HG02798 (cell line): ENCODE measurements around the gene FERMT3.
"Not testable (repeated sequence)": the region's sequence is repeated elsewhere in the genome, so short reads cannot be mapped to it uniquely, and the experiment has no call there.

Experiments used
- ATAC-seq: cut with Tn5 transposase; IDR thresholded peaks from one replicate; pipeline ENCODE4 v1.9.1; 2021; ENCODE audit warnings: mild to moderate bottlenecking; ENCODE audit not compliant: unreplicated experiment, poor library complexity

FERMT3 gene

DNA sequence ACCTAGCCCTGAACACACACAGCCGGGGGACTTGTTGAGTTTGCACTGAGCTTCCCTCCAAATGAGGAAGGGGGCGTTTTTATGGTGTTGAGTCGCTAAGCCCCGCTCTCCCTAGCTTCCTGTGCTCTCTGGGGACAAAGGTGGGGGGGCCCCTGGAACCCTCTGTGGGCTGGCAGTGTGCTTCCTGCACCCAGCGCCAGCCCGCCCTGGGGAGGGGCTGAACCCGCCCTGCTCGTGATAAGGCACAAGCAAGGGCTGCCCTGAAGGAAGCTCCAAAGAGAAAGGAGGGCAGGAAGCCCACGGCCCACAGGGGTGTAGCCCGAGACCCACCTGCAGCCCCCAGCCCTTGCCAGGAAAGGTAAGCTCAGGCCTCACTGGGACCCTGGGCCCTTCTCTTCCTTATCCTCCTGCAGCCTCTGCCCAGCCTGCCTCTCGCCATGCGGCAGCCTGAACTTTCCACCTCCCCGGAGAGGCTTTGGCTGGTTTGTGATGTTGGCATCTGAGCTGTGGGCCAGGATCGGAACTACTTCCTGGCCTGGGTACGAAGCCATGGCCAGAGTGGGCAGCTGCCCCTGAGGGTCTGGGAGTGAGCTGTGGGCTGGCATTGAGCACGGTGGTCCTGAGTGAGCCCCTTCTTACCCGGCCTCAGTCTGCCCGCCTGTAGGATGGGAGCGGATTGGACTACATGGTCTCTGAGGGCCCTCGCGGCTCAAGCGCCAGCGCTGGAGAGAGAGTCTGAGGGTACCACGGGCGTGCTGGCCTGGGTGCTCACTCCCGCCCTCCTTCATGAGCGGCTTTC, at the start of gene FERMT3:
TSS of gene FERMT3 (plus strand) at position 265 of the 799 bp plus-strand sequence. CDS start 644 bp downstream, outside the sequence.
- ATAC-seq = peak; percentile 5

DNA sequence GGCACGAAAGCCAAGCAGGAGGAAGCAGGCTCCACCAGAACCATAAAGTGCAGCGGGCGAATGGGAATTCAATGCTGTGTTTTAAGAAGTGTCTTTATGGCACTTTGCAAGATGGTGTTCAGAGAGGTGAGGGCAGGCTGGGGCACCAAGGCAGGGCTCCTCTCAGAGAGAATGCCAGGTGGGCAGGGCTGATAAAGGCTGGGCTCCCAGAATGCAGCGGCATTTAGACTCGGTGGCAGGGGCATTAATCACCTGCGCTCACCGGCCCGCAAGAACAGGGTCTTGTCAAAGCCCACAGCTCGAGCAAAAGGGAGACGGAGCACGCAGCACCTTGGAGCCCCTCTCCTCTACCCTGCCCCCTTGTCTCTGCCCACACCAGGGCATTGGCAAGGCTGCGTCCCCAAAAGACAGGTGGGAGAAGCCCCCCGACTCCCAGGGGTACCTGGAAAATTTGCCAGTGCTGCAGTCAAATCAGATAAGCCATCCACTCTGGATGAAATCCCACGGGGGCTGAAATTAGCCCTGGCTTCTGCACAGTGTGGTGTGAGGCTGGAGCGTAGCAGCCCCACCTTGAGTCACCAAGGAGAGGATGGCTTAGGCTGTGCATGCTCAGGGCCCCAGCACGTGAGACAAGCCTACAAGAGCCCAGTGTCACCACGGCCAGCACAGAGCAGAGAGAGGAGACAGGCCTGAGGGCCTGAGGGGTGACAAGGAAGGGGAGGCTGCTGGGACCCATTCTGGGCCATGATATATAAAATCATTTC, 48.7 kb upstream of the FERMT3 start:
- ATAC-seq = no peak

DNA sequence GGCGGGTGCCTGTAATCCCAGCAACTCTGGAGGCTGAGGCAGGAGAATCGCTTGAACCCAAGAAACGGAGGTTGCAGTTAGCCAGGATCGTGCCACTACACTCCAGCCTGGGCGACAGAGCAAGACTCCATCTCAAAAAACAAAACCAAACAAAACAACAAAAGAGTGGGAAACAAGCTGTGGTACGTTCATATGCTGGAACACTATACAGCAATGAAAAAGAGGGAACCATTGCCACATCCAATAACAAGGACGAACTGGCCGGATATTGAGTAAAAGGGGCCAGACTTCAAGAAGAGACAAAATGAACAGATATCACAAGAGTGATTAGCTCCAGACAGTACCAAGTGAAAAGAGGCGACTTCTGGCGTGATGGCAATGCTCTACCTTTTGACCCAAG, 45.5 kb upstream of the FERMT3 start:
- ATAC-seq = no peak

DNA sequence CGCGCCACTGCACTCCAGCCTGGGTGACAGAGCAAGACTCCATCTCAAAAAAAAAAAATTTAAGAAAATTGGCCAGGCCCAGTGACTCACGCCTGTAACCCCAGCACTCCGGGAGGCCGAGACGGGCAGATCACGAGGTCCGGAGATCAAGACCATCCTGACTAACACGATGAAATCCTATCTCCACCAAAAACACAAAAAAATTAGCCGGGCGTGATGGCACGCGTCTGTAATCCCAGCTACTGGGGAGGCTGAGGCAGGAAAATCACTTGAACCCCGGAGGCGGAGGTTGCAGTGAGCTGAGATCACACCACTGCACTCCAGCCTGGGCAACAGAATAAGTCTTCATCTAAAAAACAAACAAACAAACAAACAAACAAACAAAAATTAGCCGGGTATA, 43.8 kb upstream of the FERMT3 start:
- not testable (repeated sequence) for ATAC-seq

DNA sequence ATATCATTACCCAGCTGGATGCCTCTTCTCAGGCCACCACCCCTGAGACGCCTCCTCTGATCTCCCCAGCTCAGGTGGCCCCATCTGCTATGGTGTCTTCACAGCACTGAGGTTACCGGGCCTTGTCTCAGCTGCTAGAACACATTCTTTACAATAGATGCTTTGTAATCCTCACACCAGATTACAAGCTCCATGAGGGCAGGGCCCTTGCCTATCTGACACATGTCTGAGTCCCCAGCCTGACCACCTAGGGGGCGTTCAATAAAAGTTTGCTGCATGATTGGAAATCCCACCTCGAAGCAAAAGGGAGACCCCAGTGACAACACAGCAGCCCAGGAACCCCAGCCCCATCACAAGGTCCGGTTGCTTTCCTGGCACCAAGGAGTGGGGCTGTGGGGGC, 42.6 kb upstream of the FERMT3 start:
- ATAC-seq = no peak

DNA sequence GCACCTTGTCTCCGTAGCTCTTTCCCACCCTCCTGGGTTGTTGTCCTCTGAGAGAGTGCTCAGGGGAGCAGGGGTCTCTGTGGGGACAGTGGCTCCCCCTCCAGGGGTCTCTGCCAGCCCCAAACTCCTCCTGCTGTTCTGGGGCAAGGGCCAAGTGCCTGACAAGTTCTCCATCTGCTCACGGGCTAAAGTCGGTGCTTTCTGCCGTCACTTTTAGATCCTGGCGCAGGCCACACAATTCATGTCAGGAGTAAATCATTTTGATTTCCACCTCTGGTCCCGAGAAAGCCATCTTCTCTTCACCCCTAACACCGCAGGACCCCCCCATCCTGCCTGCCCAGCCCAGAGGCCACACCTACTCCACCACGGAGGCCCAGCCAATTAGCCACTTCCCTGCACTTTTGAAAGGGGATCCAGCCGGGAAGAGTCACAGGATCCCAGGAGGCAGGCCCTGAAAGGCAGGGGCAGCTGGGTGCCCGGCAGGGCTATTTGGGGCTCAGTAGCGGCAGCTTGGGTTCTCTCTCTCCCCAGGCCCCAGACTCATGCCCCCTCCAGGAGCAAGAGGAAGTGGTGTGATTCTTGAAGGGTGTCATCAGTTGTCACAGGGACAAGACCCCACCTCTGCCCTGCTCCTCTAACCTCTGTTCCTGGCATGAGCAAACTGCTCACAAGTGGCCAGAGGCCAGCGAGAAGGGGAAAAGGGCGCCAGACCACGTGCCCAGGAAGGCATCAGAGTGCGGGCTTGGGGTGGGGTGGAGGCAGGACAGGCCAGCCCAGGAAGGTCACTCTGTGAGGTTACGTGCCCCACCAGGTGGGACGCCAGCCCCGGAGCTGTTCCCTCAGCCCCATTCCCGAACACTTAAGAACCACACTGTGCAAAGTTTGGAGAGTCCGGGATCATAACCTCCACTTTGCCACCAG, 41.9 kb upstream of the FERMT3 start:
- no peak for ATAC-seq

DNA sequence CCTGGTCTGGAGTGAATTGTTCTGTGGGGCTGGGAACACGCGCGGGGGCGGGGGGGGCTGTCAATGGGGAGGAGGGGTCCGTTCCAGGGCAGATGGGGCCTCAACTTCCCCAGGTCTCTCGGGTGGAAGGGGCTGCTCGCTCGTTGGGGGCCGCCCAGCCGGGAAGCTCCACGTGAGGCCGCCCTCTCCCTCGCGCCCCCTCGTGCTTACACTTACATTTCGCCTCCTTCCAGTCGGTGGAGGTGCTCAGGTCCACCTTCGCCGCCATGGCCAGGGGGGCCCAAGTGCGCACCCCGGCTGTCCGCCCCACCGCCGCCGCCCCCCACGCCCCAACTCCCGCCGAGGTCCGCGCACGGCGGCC, 41.1 kb upstream of the FERMT3 start:
- no peak for ATAC-seq

DNA sequence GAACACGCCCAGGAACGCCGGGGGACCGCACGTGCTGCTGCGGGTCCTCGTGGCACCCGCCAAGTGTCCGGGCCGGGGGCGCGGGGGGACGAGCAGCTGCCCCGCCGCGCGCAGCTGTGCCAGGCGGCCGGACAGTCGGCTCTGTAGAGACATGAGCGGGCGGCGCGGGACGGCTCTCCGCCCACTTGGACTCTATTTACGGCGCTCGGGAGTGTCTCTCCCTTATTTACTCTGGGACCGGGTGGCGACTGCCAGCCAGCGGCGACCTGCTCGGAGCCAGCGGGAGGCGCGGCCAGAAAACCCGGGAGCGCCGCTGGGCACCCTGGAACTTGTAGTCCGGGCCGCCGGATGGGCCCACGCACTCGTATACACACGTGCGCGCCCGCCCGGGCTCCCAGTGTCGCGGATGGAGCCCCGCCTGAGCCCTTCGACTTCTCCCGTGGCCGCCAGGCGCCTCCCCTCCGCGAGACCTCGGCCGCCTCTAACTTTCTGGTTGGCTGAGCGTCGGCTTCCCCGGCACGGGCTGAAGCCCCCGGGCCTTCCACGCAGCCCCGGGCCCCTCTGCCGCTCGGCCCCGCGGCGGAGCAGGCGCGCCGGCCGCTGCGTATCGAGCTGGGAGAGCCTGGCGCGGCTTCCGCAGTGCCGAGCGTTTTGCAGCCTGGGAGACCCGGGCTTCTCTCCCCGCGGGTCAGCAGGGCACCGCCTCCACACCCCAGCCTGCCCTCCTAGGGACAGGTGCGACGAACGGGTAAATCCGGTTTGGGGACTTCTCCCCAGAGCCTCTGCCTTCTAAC, 40.5 kb upstream of the FERMT3 start, which contains the start of gene MACROD1:
TSS of gene MACROD1 (minus strand) at position 272 of the 794 bp plus-strand sequence. CDS start at position 153, 119 bp downstream.
- peak; percentile 83 for ATAC-seq

DNA sequence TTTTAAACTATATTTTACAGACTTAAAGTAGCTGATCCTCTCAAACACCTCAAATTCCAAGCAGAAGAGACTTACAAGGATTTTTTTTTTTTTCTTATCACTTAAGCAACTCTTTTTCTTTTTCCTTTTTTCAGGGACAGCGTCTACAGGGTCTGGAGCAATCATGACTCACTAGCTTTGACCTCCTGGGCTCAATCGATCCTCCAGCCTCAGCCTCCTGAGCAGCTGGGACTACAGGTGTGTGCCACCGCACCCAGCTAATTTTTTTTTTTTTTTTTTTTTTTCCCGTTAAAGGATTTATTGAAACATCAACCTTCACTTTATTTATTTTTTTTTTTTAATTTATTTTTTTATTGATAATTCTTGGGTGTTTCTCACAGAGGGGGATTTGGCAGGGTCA, 36.1 kb upstream of the FERMT3 start:
- ATAC-seq = no peak

DNA sequence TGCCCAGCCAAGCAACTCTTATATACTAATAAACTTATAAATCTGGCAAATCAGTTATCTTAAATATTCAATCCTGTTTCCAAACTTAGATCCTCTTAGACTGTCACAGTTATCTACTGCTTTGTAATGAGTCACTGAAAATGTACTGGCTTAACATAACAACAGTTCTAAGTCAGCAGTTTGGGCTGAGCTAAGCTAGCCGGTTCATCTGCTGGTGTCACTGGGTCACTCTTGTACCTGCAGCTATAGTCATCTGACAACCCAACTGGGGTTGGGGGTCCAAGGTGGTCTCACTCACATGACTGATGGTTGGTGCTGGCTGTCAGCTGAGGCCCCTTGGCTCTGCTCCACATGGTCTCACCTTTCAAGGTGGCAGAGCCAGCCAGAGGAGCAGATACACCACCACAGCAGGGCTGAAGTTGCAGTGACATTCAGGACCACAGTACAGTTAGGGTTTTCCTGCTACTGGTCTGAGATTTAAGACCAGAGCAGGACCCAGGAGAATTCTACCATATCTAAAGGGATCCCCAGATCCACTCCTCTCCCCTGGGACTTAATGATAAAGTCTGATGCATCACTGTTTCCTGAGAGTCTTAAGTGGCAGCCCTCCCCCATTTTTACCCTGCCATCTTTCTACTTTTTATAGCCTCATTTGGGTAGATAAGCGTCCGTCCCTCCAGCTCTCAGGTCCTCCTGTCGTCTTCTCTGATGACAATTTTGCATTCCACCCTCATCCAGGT, 32.7 kb upstream of the FERMT3 start:
- ATAC-seq = no peak

DNA sequence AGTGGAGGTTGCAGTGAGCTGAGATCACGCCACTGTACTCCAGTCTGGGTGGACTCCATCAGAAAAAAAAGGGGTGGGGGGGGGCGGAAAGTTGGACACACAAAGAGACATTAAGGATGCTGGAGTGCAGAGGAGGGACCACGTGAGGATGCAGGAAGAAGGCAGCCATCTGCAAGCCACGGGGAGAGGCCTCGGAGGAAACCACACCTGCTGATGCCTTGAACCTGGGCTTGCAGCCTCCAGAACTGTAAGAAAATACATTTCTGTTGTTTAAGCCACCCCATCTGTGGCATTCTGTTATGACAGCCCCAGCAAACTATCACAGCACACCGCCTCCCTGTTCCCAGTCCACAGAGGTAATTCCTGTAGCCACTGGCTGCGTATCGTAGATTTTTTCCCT, 29.8 kb upstream of the FERMT3 start:
- no peak for ATAC-seq

DNA sequence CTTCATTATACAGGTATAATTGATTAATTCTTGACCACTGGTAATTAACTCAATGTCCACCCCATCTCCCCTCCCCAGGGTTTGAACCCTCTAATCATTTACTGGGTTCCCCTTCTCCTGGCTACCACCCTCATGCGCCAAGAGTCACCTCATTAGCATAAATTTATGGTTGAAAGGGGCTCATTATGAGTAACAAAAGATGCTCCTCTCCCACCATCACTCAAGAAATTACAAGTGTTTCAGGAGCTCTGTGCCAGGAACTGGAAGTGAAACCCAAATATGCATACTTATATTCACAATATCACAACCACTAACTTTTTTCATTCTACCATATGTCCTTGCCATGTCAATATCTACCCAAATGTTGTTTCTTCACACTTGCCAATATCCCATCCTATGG, 28.3 kb upstream of the FERMT3 start:
- ATAC-seq = no peak

DNA sequence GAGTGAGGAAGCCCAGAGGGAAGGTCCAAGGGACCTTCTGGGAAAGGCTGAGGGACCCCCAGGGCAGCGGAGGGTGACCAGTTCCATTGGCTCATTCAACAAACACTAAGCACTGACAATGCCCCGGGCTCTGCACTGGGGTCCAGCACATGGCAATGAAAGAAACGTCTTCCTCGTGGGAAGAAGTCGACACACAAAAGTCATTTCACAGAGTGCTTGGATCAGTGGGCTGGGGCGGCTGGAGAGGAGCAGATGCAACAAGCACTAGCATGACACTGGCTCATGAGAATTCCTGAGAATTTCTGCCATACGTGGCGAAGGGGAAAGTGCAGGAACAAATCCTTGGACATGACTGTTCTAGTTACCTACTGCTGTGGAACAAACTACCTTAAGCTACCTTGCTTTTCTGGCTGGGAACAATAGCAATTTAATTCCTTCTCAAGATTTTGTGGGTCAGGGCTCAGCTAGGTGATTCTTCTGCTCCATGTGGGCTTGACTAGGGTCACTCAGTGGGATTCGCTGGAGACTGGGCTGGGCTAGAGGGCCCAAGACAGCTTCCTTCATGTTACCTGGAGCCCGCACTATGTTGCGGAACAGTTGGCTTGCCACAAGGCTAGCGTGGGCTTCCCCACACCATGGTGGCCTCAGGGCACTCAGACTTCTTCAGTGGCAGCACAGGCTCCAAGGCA, 27.4 kb upstream of the FERMT3 start:
- ATAC-seq = no peak

DNA sequence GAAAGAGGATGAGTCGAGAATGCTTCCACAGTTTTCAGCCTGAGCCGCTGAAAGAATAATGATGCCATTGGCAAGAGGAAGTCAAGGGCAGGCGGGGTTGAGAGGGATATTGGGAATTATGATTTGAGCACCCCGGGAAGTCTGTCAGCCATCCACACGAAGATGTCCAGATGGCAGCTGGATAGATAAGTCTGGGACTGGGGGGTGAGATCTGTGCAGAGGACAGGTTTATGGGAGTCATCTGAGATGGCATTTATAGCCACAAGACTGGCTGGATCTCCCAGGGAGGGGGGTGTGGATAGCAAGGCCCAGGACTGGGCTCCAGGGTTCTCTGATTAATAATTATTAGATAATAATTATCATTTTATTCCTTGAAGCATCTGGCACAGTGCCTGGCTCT, 25.6 kb upstream of the FERMT3 start:
- ATAC-seq = no peak

DNA sequence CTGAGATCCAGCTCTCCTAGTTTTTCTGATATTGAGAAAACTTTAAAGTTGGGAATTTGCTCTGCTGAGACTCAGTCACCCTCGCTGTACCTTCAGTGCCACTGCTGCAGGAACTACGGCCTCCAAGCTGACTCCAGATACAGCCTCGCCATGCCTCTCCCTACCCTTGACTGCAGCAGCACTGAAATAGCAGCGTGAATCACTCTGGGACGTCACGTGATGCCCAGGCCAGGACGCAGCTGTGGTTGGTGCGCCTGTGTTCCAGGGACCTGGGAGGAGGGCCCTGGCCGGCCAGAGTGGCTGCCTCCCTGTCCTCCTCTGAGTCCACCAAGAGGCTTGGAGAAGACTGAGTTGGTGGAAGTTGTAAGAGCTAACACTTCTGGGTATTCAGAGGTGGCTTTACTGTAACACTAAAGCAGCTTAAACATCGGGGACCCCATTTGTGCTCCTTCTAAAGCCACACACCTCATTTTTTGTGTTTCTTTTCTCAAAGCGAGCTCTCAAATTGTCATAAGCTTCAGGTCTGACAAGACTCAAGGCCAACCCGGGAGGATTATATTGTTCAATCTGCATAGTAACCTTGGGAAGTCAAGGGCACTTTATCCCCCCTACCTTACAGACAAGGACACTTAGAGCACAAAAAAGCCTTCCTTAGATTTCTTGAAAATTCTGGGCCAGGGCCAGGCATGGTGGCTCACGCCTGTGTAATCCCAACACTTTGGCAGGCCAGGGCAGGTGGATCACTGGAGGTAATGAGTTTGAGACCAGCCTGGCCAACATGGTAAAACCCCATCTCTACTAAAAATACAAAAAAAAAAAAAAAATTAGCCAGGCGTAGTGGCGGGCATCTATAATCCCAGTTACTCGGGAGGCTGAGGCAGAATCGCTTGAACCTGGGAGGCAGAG, 24.8 kb upstream of the FERMT3 start:
- ATAC-seq = no peak

DNA sequence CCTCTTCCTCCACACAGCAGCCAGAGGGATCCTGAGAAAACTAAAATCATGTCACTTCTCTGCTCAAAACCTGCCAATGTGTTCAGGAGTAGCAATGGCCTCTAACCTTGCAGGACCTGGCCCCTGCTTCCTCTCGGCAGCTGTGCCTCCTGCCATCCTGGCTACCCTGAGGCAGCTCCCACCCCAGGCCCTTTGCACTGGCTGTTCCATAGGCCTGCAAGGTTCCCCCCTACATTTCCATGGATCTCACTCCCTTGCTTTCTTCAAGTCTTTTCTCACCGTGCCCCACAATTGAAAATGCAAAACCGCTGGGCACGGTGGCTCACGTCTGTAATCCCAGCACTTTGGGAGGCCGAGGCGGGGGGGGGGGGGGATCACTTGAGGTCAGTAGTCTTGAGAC, 22.6 kb upstream of the FERMT3 start:
- no peak for ATAC-seq

DNA sequence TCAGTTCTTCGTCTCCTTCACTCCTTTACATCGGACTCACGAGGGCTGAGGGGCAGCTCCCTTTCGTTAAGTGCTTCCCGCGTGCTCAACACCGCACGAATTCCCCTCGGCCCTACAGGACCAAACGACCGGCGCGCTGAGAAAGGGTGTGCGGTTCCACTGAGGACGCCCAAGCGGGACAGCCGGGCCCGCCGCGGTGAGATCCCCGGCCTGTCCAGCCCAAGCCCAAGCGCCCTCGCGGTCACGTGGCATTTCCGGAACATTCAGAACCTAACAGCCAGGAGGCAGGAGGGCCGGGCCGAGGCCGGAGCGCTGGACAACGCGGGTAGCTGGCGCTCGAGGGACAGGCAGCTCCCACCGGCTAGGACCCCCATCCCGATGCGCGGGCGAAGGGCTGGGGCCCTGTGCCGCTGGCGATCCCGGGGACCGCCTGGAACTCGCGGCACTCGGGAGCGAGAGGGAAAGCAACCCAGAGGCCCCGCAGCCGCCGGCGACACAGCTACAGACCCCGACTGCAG, 21.3 kb upstream of the FERMT3 start:
- ATAC-seq = peak; percentile 20
